LNCAP (cell line): ENCODE measurements around the gene ACACA.
A peak's percentile ranks its signal among the peaks of the same experiment; 100 is the strongest.

Experiments
- TF ChIP-seq, protein P1 (sequence below): fragments of 450-650 bp; IDR thresholded peaks from 2 replicates; pipeline ENCODE4 v1.5.1; 2017; ENCODE audit warnings: mild to moderate bottlenecking

ACACA gene

DNA sequence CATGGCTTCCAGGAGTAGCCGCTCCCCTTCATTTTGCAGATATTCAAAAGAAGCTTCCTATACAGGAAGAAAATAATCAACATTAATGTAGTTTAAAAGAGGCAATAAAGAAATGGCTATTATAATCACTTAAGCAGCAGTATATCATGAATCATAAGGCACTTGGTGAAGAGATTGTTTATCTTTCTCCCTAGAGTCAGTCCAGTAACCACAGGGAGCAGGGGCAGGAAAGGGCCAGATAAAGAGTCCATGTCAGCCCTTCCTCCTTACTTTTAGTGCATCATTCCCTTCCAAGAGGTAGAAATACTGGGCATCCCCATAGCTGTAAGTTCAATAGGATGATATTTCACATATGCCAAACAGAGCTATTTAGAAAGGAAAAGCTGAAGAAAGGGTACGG is 215.4 kb downstream of the ACACA start:
- TF ChIP-seq, protein P1, sequence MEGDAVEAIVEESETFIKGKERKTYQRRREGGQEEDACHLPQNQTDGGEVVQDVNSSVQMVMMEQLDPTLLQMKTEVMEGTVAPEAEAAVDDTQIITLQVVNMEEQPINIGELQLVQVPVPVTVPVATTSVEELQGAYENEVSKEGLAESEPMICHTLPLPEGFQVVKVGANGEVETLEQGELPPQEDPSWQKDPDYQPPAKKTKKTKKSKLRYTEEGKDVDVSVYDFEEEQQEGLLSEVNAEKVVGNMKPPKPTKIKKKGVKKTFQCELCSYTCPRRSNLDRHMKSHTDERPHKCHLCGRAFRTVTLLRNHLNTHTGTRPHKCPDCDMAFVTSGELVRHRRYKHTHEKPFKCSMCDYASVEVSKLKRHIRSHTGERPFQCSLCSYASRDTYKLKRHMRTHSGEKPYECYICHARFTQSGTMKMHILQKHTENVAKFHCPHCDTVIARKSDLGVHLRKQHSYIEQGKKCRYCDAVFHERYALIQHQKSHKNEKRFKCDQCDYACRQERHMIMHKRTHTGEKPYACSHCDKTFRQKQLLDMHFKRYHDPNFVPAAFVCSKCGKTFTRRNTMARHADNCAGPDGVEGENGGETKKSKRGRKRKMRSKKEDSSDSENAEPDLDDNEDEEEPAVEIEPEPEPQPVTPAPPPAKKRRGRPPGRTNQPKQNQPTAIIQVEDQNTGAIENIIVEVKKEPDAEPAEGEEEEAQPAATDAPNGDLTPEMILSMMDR, result no peak

GRCh38 chr17:37190493-37190892 is 216.1 kb downstream of the ACACA start:
- TF ChIP-seq, protein P1, result 0 out of 2 replicates have a peak, but pooled peaks have one; percentile 17

- TF ChIP-seq, protein P1, result no peak; the same call in 1 of the 2 replicates
These were observed 218.5 kb downstream of the ACACA start for GRCh38 chr17:37188157-37188556.

DNA sequence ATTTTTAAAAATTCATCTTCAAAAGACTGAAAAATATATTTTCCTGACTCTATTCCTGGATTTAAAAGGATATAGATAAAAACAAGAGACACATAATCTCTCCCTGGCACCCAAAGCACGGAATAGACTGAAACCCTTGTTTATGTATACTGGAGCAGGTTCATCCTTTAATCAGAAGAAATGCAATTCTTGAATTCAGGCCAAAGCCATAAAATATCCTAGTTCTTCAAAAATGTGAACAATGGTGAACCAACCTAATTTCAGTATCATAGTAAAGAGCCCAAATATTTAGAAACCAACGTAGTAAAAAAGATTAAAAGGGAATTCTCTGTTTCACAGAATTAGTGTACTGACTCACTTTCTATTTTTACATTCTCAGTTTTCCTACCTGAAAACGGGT is 219.4 kb downstream of the ACACA start:
- TF ChIP-seq, protein P1, result no peak

GRCh38 chr17:37182786-37183465 is 223.7 kb downstream of the ACACA start:
- TF ChIP-seq, protein P1, result no peak

GRCh38 chr17:37180376-37180775 is 226.3 kb downstream of the ACACA start:
- TF ChIP-seq, protein P1, result no peak

- TF ChIP-seq, protein P1, result no peak
These were observed 226.7 kb downstream of the ACACA start for GRCh38 chr17:37179893-37180292.
